Cardiac muscle cell (in vitro differentiated cells and primary cell): ENCODE data around the gene NCMAP. TPM values are rescaled to one million over a fixed set of nuclear protein-coding genes. Genes with fewer than 3 reads are reported as not detected.
"Not testable (repeated sequence)": the region's sequence is repeated elsewhere in the genome, so short reads cannot be mapped to it uniquely, and the experiment has no call there.

Source experiments
- DNase-seq, 2 donors: peaks; one replicate each; pipeline versions ENCODE4 v3.0.0 to v3.0.0-alpha.2; 2010 to 2017; ENCODE audit warnings: low read depth in 1 of 2, low spot score in 1 of 2
- H3K27ac ChIP-seq: fragments of 200-600 bp; sonication (generic); 2 replicates; pipeline ENCODE4 v1.5.1; 2016
- H3K27me3 ChIP-seq: fragments of 200-600 bp; sonication (generic); 2 replicates; pipeline ENCODE4 v1.6.0; 2016; ENCODE audit warnings: control low read depth
- H3K36me3 ChIP-seq: fragments of 200-600 bp; sonication (generic); 2 replicates; pipeline ENCODE4 v1.5.1; 2016; ENCODE audit warnings: control low read depth
- H3K4me1 ChIP-seq: fragments of 200-600 bp; sonication (generic); 2 replicates; pipeline ENCODE4 v1.8.1; 2017; ENCODE audit warnings: low read depth, mild to moderate bottlenecking, mixed run types
- H3K4me3 ChIP-seq: fragments of 200-600 bp; sonication (generic); 2 replicates; pipeline ENCODE4 v1.5.1; 2016; ENCODE audit warnings: mild to moderate bottlenecking
- H3K9me3 ChIP-seq: fragments of 200-600 bp; sonication (generic); 2 replicates; pipeline ENCODE4 v1.5.1; 2017; ENCODE audit warnings: low read depth, mild to moderate bottlenecking, control low read depth
- CTCF ChIP-seq: IDR thresholded peaks from 2 replicates; pipeline ENCODE4 v1.5.1; 2012; ENCODE audit warnings: low read depth, mild to moderate bottlenecking, low read length
- polyA plus RNA-seq: library from polyadenylated mRNA; unstranded; fragments of >200 nt; fragmentation: Nextera tagmentation; extraction: Ambion mirVana; gene quantifications from 2 replicates; pipeline ENCODE4 v1.2.1, GENCODE V29; 2016
- total RNA-seq: library from RNA; depleted of rRNA; stranded (reverse); fragments of >200 nt; gene quantifications from 2 replicates; pipeline ENCODE4 v1.2.3, GENCODE V29; 2016

NCMAP gene
- total and polyA plus RNA-seq, 2 experiments from 2014 or later, result not detected

DNA sequence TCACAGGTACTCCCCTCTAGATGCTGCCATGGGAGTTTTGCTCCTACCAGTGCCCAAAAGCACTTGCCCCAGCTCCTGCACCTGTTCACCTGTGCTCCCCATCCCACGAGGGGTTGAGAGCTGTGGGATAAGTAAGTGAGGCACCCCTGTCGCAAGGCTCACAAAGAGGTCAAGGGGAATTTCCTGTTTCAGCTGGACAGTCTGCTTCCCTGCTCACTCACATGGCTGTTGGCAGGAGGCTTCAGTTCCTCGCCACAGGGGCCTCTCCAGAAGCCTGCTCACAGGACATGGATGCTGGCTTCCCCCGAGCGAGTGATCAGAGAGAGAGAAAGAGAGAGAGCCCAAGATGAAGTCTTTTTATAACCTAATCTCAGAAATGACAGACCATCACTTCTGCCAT, 8.7 kb upstream of the NCMAP start:
- no peak overlapping the region for H3K27ac ChIP-seq
- no peaks in the 10 kb centered on the region for H3K36me3 ChIP-seq
- no peaks in the 10 kb centered on the region for H3K27me3 ChIP-seq
- peaks cover 10% of the 10 kb centered on the region for H3K4me1 ChIP-seq
- no peak for DNase-seq
- H3K9me3 ChIP-seq, result no peaks in the 10 kb centered on the region
- TF ChIP-seq CTCF, result no peak
- H3K4me3 ChIP-seq, result no peak overlapping the region

DNA sequence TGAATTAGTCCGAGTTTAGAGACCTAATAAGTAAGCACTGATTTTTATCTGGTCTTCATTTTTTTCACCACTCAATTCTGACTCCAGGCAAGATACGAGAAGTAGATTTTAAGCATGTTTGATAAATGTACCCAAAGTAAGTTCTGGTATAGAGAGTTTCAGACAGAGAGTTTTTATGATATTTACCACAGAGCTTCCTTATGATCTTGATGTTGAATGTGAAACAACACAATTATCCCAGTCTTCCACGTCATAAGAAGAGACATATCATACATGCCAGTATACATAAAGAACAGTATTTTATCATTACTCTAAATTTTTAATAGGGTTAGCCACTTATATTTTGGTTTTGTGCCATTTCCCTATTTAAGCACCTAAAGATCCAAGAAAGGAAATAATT, 7.8 kb upstream of the NCMAP start:
- H3K36me3 ChIP-seq, result no peaks in the 10 kb centered on the region
- H3K27ac ChIP-seq, result no peak overlapping the region
- H3K4me3 ChIP-seq, result no peak overlapping the region
- H3K27me3 ChIP-seq, result no peaks in the 10 kb centered on the region
- TF ChIP-seq CTCF, result no peak
- DNase-seq, result no peak
- no peaks in the 10 kb centered on the region for H3K9me3 ChIP-seq
- peaks cover 14% of the 10 kb centered on the region for H3K4me1 ChIP-seq

- DNase-seq, result not testable (repeated sequence)
Measured at GRCh38 chr1:24549210-24549609, 6.7 kb upstream of the NCMAP start.

GRCh38 chr1:24551290-24551959, 4.5 kb upstream of the NCMAP start:
- no peak for DNase-seq
- Histone ChIP-seq H3K4me1 (peaks cover 14% of the 10 kb centered on the region), H3K27me3 (peaks cover 10% of the 10 kb centered on the region), H3K9me3 (no peaks in the 10 kb centered on the region), H3K27ac (no peak overlapping the region), H3K4me3 (no peak overlapping the region), H3K36me3 (no peaks in the 10 kb centered on the region)
- no peak for TF ChIP-seq CTCF

More at GRCh38 chr1:24549210-24549609, 6.7 kb upstream of the NCMAP start:
- peaks cover 14% of the 10 kb centered on the region for H3K4me1 ChIP-seq
- not testable (repeated sequence) for H3K4me3 ChIP-seq, H3K9me3 ChIP-seq, H3K27ac ChIP-seq, H3K36me3 ChIP-seq, H3K27me3 ChIP-seq

- H3K9me3 ChIP-seq, result no peaks in the 10 kb centered on the region
- no peaks in the 10 kb centered on the region for H3K36me3 ChIP-seq
- H3K27me3 ChIP-seq, result peaks cover 16% of the 10 kb centered on the region
- H3K4me3 ChIP-seq, result no peak overlapping the region
- no peak for TF ChIP-seq CTCF
- DNase-seq, result peak; percentile 40 to 55
- H3K4me1 ChIP-seq, result peaks cover 14% of the 10 kb centered on the region
- H3K27ac ChIP-seq, result no peak overlapping the region
Measured at GRCh38 chr1:24551960-24552571, 3.8 kb upstream of the NCMAP start.

- TF ChIP-seq CTCF, result no peak
- no peaks in the 10 kb centered on the region for H3K36me3 ChIP-seq
- H3K27me3 ChIP-seq, result peaks cover 26% of the 10 kb centered on the region
- peaks cover 14% of the 10 kb centered on the region for H3K4me1 ChIP-seq
- H3K27ac ChIP-seq, result no peak overlapping the region
- no peak overlapping the region for H3K4me3 ChIP-seq
- H3K9me3 ChIP-seq, result no peaks in the 10 kb centered on the region
- DNase-seq, result no peak
Measured at GRCh38 chr1:24553931-24554330, 2.0 kb upstream of the NCMAP start.
